Trophoblast cell (in vitro differentiated cells and primary cell): ENCODE measurements around the gene E2F2.
A peak's percentile ranks its signal among the peaks of the same experiment; 100 is the strongest.

ENCODE experiments used
- DNase-seq, 2 donors: peaks; one replicate each; pipeline ENCODE4 v3.0.0-alpha.2; 2016
- H2AFZ ChIP-seq: 2 replicates; pipeline ENCODE4 v1.6.1; 2013; ENCODE audit warnings: low read length, moderate library complexity, mild to moderate bottlenecking; ENCODE audit not compliant: insufficient read depth, poor library complexity
- H2AK5ac ChIP-seq: 2 replicates; pipeline ENCODE4 v1.6.1; 2013; ENCODE audit warnings: mild to moderate bottlenecking, low read length
- H2BK120ac ChIP-seq: 2 replicates; pipeline ENCODE4 v1.6.1; 2013; ENCODE audit warnings: low read length, mild to moderate bottlenecking, moderate library complexity; ENCODE audit not compliant: insufficient read depth, poor library complexity
- H2BK12ac ChIP-seq: 2 replicates; pipeline ENCODE4 v1.6.1; 2013; ENCODE audit warnings: mild to moderate bottlenecking, low read length, moderate library complexity
- H2BK5ac ChIP-seq: 2 replicates; pipeline ENCODE4 v1.6.1; 2013; ENCODE audit warnings: low read length, low read depth, moderate library complexity, mild to moderate bottlenecking; ENCODE audit not compliant: poor library complexity
- H3K14ac ChIP-seq: 2 replicates; pipeline ENCODE4 v1.6.1; 2013; ENCODE audit warnings: mild to moderate bottlenecking, low read length
- H3K18ac ChIP-seq: 2 replicates; pipeline ENCODE4 v1.6.1; 2013; ENCODE audit warnings: mild to moderate bottlenecking, low read length
- H3K23ac ChIP-seq: 2 replicates; pipeline ENCODE4 v1.6.1; 2013; ENCODE audit warnings: low read length
- H3K27ac ChIP-seq: 2 replicates; pipeline ENCODE4 v1.5.1; 2013; ENCODE audit warnings: low read depth, mild to moderate bottlenecking, inconsistent platforms, low read length, moderate library complexity
- H3K27me3 ChIP-seq: 2 replicates; pipeline ENCODE4 v1.6.1; 2013; ENCODE audit warnings: inconsistent platforms, mild to moderate bottlenecking, low read length, moderate library complexity; ENCODE audit not compliant: insufficient read depth
- H3K36me3 ChIP-seq, 2 experiments: 1 replicate in 1 of 2; 2 replicates in 1 of 2; pipeline ENCODE4 v1.6.1; 2013; ENCODE audit warnings: low read length in 2 of 2, mild to moderate bottlenecking in 2 of 2, moderate library complexity in 1 of 2; ENCODE audit not compliant: insufficient read depth in 2 of 2, control insufficient read depth in 1 of 2
- H3K4ac ChIP-seq: 2 replicates; pipeline ENCODE4 v1.6.1; 2013; ENCODE audit warnings: low read depth, mild to moderate bottlenecking, low read length, moderate library complexity
- H3K4me1 ChIP-seq, 2 experiments: 1 replicate in 1 of 2; 2 replicates in 1 of 2; pipeline ENCODE4 v1.6.1; 2013; ENCODE audit warnings: low read length in 2 of 2, mild to moderate bottlenecking in 2 of 2, moderate library complexity in 1 of 2; ENCODE audit not compliant: insufficient read depth in 2 of 2, control insufficient read depth in 1 of 2
- H3K4me2 ChIP-seq: 2 replicates; pipeline ENCODE4 v1.6.1; 2013; ENCODE audit warnings: inconsistent platforms, mild to moderate bottlenecking, low read length, moderate library complexity
- H3K4me3 ChIP-seq: 2 replicates; pipeline ENCODE4 v1.5.1; 2013; ENCODE audit warnings: mild to moderate bottlenecking, low read depth, low read length, inconsistent platforms
- H3K79me1 ChIP-seq: one replicate; pipeline ENCODE4 v1.6.1; 2013; ENCODE audit warnings: low read length
- H3K79me2 ChIP-seq: 2 replicates; pipeline ENCODE4 v1.6.1; 2013; ENCODE audit warnings: low read length, mild to moderate bottlenecking; ENCODE audit not compliant: control insufficient read depth, insufficient read depth, poor library complexity
- H3K9ac ChIP-seq: 2 replicates; pipeline ENCODE4 v1.6.1; 2013; ENCODE audit warnings: mild to moderate bottlenecking, low read length
- H3K9me3 ChIP-seq: 2 replicates; pipeline ENCODE4 v1.6.1; 2013; ENCODE audit warnings: low read depth, mild to moderate bottlenecking, control low read depth, inconsistent platforms, low read length; ENCODE audit not compliant: insufficient read depth
- H4K12ac ChIP-seq: 2 replicates; pipeline ENCODE4 v1.6.1; 2013; ENCODE audit warnings: low read depth, mild to moderate bottlenecking, low read length, moderate library complexity
- H4K8ac ChIP-seq: 2 replicates; pipeline ENCODE4 v1.6.1; 2013; ENCODE audit warnings: low read depth, mild to moderate bottlenecking, low read length, moderate library complexity
- H4K91ac ChIP-seq: one replicate; pipeline ENCODE4 v1.6.1; 2013; ENCODE audit warnings: low read depth, mild to moderate bottlenecking, low read length, moderate library complexity
- WGBS: extraction: QIAGEN DNeasy Blood & Tissue Kit; methylation state at CpG from one replicate; pipeline ENCODE4 v1.1.7; 2013; ENCODE audit warnings: missing lambda C conversion rate; ENCODE audit not compliant: insufficient read length, insufficient coverage; ENCODE audit errors: extremely low coverage; 5-methylcytosine and 5-hydroxymethylcytosine counted together

The E2F2 gene

GRCh38 chr1:23475134-23475628, 55.9 kb downstream of the E2F2 start:
- Histone ChIP-seq H3K79me2 (no peaks in the 10 kb centered on the region), H2AFZ (no peak overlapping the region), H2BK120ac (no peak overlapping the region), H3K79me1 (no peaks in the 10 kb centered on the region), H3K36me3 (peaks cover 0 to 3% of the 10 kb centered on the region in 2 experiments), H4K12ac (no peak overlapping the region), H3K27me3 (no peaks in the 10 kb centered on the region), H2BK12ac (no peak overlapping the region), H3K4me1 (peaks cover 8 to 24% of the 10 kb centered on the region in 2 experiments), H3K27ac (no peak overlapping the region), H2BK5ac (no peak overlapping the region), H3K9ac (no peak overlapping the region), H3K23ac (no peak overlapping the region), H3K14ac (no peak overlapping the region), H3K4ac (no peak overlapping the region), H3K4me3 (no peak overlapping the region), H3K4me2 (no peak overlapping the region), H4K8ac (no peak overlapping the region), H2AK5ac (no peak overlapping the region), H3K18ac (no peak overlapping the region), H3K9me3 (no peaks in the 10 kb centered on the region), H4K91ac (no peak overlapping the region)
- no CpG with 5 or more reads among the region's 6 CpGs for WGBS
- peak; percentile 93 to 96 for DNase-seq

- Histone ChIP-seq H2BK5ac (no peak overlapping the region), H3K14ac (no peak overlapping the region), H3K4me1 (peaks cover 8 to 20% of the 10 kb centered on the region in 2 experiments), H3K4me3 (no peak overlapping the region), H2AFZ (no peak overlapping the region), H3K36me3 (peaks cover 0 to 3% of the 10 kb centered on the region in 2 experiments), H3K79me1 (no peaks in the 10 kb centered on the region), H2BK120ac (no peak overlapping the region), H4K12ac (no peak overlapping the region), H3K9ac (no peak overlapping the region), H3K27me3 (no peaks in the 10 kb centered on the region), H3K4me2 (no peak overlapping the region), H3K9me3 (no peaks in the 10 kb centered on the region), H4K8ac (no peak overlapping the region), H4K91ac (no peak overlapping the region), H2AK5ac (no peak overlapping the region), H3K79me2 (no peaks in the 10 kb centered on the region), H2BK12ac (no peak overlapping the region), H3K4ac (no peak overlapping the region), H3K18ac (no peak overlapping the region), H3K27ac (no peak overlapping the region), H3K23ac (no peak overlapping the region)
- peak; percentile 79 for DNase-seq
- no CpG with 5 or more reads among the region's 6 CpGs for WGBS
Measured at GRCh38 chr1:23473037-23473800, 57.8 kb downstream of the E2F2 start.

GRCh38 chr1:23472351-23473036, 58.5 kb downstream of the E2F2 start:
- H4K12ac ChIP-seq, result no peak overlapping the region
- H3K79me1 ChIP-seq, result no peaks in the 10 kb centered on the region
- H3K18ac ChIP-seq, result no peak overlapping the region
- no peak overlapping the region for H3K4ac ChIP-seq
- H3K4me1 ChIP-seq, result peaks cover 8 to 16% of the 10 kb centered on the region in 2 experiments
- H4K91ac ChIP-seq, result no peak overlapping the region
- WGBS, result no CpG with 5 or more reads among the region's 5 CpGs
- no peak overlapping the region for H3K4me2 ChIP-seq
- no peak overlapping the region for H3K14ac ChIP-seq
- peaks cover 0 to 3% of the 10 kb centered on the region in 2 experiments for H3K36me3 ChIP-seq
- no peak overlapping the region for H3K9ac ChIP-seq
- H3K27ac ChIP-seq, result no peak overlapping the region
- no peak overlapping the region for H2BK12ac ChIP-seq
- no peak overlapping the region for H2BK5ac ChIP-seq
- no peaks in the 10 kb centered on the region for H3K9me3 ChIP-seq
- no peak overlapping the region for H4K8ac ChIP-seq
- H2AFZ ChIP-seq, result no peak overlapping the region
- no peak overlapping the region for H2AK5ac ChIP-seq
- H3K23ac ChIP-seq, result no peak overlapping the region
- no peaks in the 10 kb centered on the region for H3K79me2 ChIP-seq
- DNase-seq, result no peak
- H3K27me3 ChIP-seq, result no peaks in the 10 kb centered on the region
- H3K4me3 ChIP-seq, result no peak overlapping the region
- H2BK120ac ChIP-seq, result no peak overlapping the region

GRCh38 chr1:23471473-23472075, 59.5 kb downstream of the E2F2 start:
- peaks cover 0 to 3% of the 10 kb centered on the region in 2 experiments for H3K36me3 ChIP-seq
- no peak for DNase-seq
- no peaks in the 10 kb centered on the region for H3K27me3 ChIP-seq
- no peak overlapping the region for H4K8ac ChIP-seq
- no peak overlapping the region for H2AK5ac ChIP-seq
- H3K79me1 ChIP-seq, result no peaks in the 10 kb centered on the region
- H3K18ac ChIP-seq, result no peak overlapping the region
- no peak overlapping the region for H4K91ac ChIP-seq
- no peak overlapping the region for H2AFZ ChIP-seq
- H3K23ac ChIP-seq, result peak overlapping the region; percentile 25
- no peak overlapping the region for H3K4ac ChIP-seq
- no peak overlapping the region for H2BK12ac ChIP-seq
- H4K12ac ChIP-seq, result no peak overlapping the region
- no peak overlapping the region for H3K27ac ChIP-seq
- H3K79me2 ChIP-seq, result no peaks in the 10 kb centered on the region
- H2BK5ac ChIP-seq, result no peak overlapping the region
- no peak overlapping the region for H3K4me3 ChIP-seq
- H3K14ac ChIP-seq, result no peak overlapping the region
- no CpG with 5 or more reads among the region's 4 CpGs for WGBS
- no peak overlapping the region for H3K4me2 ChIP-seq
- no peak overlapping the region for H2BK120ac ChIP-seq
- H3K9me3 ChIP-seq, result no peaks in the 10 kb centered on the region
- peaks cover 8 to 15% of the 10 kb centered on the region in 2 experiments for H3K4me1 ChIP-seq
- H3K9ac ChIP-seq, result no peak overlapping the region
